GM18909 (cell line): ENCODE results near the gene HFM1.

Experiments used
- ATAC-seq: cut with Tn5 transposase; IDR thresholded peaks from one replicate; pipeline ENCODE4 v1.9.1; 2021; ENCODE audit warnings: mild to moderate bottlenecking; ENCODE audit not compliant: unreplicated experiment, poor library complexity

Gene HFM1

GRCh38 chr1:91261655-91262054, 143.0 kb downstream of the HFM1 start:
- no peak for ATAC-seq

- no peak for ATAC-seq
Observed at GRCh38 chr1:91245435-91245834, 159.2 kb downstream of the HFM1 start.

GRCh38 chr1:91244737-91245136, 159.9 kb downstream of the HFM1 start:
- no peak for ATAC-seq

GRCh38 chr1:91243171-91243570, 161.5 kb downstream of the HFM1 start:
- ATAC-seq, result no peak

- ATAC-seq, result no peak
Observed at GRCh38 chr1:91234181-91234580, 170.5 kb downstream of the HFM1 start.

GRCh38 chr1:91226741-91227140, 177.9 kb downstream of the HFM1 start:
- no peak for ATAC-seq

- no peak for ATAC-seq
Observed at GRCh38 chr1:91224878-91225277, 179.8 kb downstream of the HFM1 start.

- ATAC-seq, result no peak
Observed at GRCh38 chr1:91221017-91221416, 183.6 kb downstream of the HFM1 start.

GRCh38 chr1:91217911-91218310, 186.7 kb downstream of the HFM1 start:
- ATAC-seq, result no peak
